Activated CD4-positive, alpha-beta memory T cell treated with anti-CD3 and anti-CD28 coated beads, Interleukin-2, amount 10 ng/mL, durations not matched to agents 7 days and 5 days (primary cell): Measurements from ENCODE around the gene CFC1. TPM values are rescaled to one million over a fixed set of nuclear protein-coding genes. Genes with fewer than 3 reads are reported as not detected.
"Not testable (repeated sequence)": the region's sequence is repeated elsewhere in the genome, so short reads cannot be mapped to it uniquely, and the experiment has no call there.

ENCODE experiments used
- CTCF ChIA-PET: fragments of 350-600 bp; sonication (Branson Sonifier 250); formaldehyde crosslinking; loops from one replicate; lab custom pipeline; 2021; ENCODE audit warnings: antibody characterized with exemption, inconsistent platforms; lab: Charles Lee
- POLR2A ChIA-PET: fragments of 350-600 bp; sonication (Branson Sonifier 250); formaldehyde crosslinking; loops from one replicate; lab custom pipeline; 2021; ENCODE audit warnings: antibody characterized with exemption; lab: Charles Lee
- DNase-seq: peaks from one replicate; pipeline ENCODE4 v3.0.0-alpha.2; 2020
- H3K27ac Mint-ChIP-seq: one replicate; pipeline ENCODE4 v1.8.0; 2021; ENCODE audit warnings: mild to moderate bottlenecking, mixed read lengths
- H3K27me3 Mint-ChIP-seq: one replicate; pipeline ENCODE4 v1.8.0; 2021; ENCODE audit warnings: mixed read lengths
- H3K36me3 Mint-ChIP-seq: one replicate; pipeline ENCODE4 v1.8.0; 2021; ENCODE audit warnings: low read depth, mixed read lengths
- H3K4me1 Mint-ChIP-seq: one replicate; pipeline ENCODE4 v1.8.0; 2021; ENCODE audit warnings: mixed read lengths
- H3K4me3 Mint-ChIP-seq: one replicate; pipeline ENCODE4 v1.8.0; 2021; ENCODE audit warnings: mild to moderate bottlenecking, mixed read lengths
- H3K9me3 Mint-ChIP-seq: one replicate; pipeline ENCODE4 v1.8.0; 2021; ENCODE audit warnings: mixed read lengths
- total RNA-seq, 2 experiments: library from RNA; stranded (reverse); gene quantifications; one replicate each; pipeline ENCODE4 v1.2.3, GENCODE V29; 2021

The CFC1 gene
- not detected for total RNA-seq

DNA sequence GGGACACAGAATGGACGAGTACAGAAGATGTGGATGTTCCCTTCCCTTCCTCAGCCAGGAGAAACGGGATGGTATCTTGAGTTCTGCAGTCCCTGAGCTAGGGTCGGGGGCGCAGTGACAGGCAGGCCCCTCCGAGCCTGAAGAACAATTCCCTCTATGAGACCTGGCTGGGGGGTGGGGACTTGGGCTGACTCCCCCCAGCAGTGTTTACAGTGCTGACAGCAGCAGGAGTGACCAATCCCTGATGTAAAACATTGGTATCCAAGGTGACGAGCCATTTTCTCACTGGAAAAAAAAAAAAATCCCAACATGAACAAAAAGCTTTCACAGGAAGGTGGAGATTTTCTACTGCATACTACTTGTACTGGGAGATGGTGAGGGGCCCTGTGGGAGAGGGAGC is at the start of gene CFC1:
Gene CFC1, minus strand, starts transcription at position 183 of the 400 bp plus-strand sequence. CDS start 288 bp downstream, outside the sequence.
- CTCF ChIA-PET, H3K4me1 Mint-ChIP-seq, H3K4me3 Mint-ChIP-seq, DNase-seq, H3K27me3 Mint-ChIP-seq, H3K9me3 Mint-ChIP-seq, H3K36me3 Mint-ChIP-seq, H3K27ac Mint-ChIP-seq, POLR2A ChIA-PET: not testable (repeated sequence)

DNA sequence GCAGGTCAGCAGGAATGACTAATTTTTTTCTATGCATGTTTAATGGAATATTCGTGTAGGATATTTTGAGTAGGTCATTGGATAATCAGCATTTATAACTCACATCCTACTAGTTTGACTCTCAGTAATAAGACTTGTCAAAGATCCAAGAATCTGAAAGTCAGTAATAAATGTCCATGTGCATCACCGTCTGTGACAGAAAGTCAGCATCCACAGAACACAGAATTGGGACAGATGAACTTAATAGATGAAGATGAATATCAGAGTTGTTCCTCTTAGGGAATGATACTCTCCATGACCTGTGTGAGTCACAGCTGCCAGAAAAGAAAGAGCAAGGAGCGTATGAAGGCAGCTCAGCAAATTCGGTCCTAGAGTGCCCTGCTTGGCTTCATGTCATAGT is 42.3 kb upstream of the CFC1 start:
- H3K4me1 Mint-ChIP-seq, H3K27ac Mint-ChIP-seq, POLR2A ChIA-PET, CTCF ChIA-PET, H3K36me3 Mint-ChIP-seq, H3K27me3 Mint-ChIP-seq, DNase-seq, H3K9me3 Mint-ChIP-seq, H3K4me3 Mint-ChIP-seq: not testable (repeated sequence)

DNA sequence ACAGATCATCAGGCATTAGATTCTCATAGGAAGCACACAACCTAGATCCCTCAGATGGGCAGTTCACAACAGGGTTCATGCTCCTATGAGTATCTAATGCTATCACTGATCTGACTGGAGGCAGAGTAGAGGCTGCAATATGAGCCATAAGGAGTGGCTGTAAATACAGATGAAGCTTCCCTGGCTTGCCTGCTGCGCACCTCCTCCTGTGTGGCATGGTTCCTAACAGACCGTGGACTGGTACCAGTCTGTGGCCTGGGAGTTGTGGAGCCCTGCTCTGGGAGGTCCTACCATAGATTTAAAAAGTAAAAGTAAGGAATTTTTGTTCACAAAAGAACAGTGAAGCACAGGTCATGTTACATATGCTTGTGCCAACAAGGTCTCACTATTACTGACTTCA is 39.6 kb upstream of the CFC1 start:
- H3K36me3 Mint-ChIP-seq, DNase-seq, H3K9me3 Mint-ChIP-seq, H3K27me3 Mint-ChIP-seq, CTCF ChIA-PET, POLR2A ChIA-PET, H3K4me1 Mint-ChIP-seq, H3K27ac Mint-ChIP-seq, H3K4me3 Mint-ChIP-seq: not testable (repeated sequence)

DNA sequence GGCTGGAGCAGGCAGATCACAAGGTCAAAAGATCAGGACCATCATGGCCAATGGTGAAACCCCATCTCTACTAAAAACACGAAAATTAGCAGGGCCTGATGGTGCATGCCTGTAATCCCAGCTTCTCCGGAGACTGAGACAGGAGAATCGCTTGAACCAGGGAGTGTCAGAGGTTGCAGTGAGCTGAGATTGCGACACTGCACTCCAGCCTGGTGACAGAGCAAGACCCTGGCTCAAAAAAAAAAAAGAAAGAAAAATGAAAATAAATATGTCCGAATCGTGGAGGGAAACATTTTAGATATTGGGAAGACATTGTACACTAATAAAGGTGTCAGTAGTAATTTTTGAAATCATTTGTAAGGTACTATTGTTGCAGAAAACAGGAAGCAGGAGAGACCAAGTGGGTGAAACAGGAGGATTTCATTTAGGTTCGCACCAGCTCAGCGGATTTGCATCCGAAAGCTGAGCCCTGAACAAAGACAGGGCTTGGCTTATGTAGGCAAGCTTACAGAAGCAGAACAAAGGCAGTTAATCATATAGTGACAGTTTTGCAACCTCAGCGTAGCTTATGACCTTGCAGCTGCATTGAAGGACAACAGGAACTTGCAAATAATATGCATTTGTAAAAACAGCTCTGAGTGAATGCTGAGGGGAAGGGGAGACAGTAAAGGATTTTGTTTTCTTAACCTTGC is 29.6 kb upstream of the CFC1 start:
- H3K36me3 Mint-ChIP-seq, H3K4me1 Mint-ChIP-seq, H3K27ac Mint-ChIP-seq, H3K4me3 Mint-ChIP-seq, DNase-seq, POLR2A ChIA-PET, H3K9me3 Mint-ChIP-seq, H3K27me3 Mint-ChIP-seq, CTCF ChIA-PET: not testable (repeated sequence)

DNA sequence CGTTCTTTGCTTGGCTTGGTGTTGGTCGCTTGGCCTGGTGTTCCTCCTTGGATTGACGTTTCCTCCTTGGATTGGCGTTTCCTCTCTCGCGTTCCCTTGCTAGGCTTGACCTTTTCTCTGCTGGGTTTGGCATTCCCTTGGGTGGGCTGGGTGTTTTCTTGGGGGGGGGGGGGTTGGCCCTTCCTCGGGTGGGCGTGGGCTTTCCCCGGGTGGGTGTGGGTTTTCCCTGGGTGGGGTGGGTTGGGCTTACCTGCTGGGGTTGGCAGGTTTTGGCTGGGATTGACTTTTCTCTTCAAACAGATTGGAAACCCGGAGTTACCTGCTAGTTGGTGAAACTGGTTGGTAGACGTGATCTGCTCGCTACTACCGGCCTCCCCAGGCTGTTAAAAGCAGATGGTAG is 11.8 kb upstream of the CFC1 start, which contains the start of gene POTEJ:
Gene POTEJ, plus strand, starts transcription at position 301 of the 400 bp plus-strand sequence. Its CDS starts 93 bp downstream, at position 394.
- not testable (repeated sequence) for H3K27ac Mint-ChIP-seq, H3K9me3 Mint-ChIP-seq

DNA sequence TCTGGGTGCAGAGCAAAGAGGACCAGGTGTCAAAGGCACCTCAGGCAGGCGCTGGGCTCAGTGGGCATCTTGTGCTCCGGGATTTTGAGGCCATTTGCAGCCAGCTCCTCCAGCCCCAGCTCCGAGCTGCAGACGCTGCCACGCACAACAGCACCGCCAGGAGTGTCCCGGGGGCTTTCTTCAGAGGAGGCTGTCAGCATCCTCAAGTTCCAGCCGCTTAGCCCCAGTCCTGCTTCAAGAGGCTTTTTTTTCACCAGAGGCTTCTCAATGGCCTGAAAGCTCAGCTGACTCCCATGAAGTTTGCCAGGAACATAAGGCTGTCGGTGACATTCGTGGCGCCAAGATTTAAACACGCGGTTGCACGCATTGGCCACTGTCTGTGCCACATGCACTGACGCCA is 11.1 kb upstream of the CFC1 start:
- H3K36me3 Mint-ChIP-seq, CTCF ChIA-PET: not testable (repeated sequence)

More for the DNA sequence above, 11.8 kb upstream of the CFC1 start, which contains the start of gene POTEJ:
- H3K4me3 Mint-ChIP-seq, H3K4me1 Mint-ChIP-seq, H3K36me3 Mint-ChIP-seq, CTCF ChIA-PET, POLR2A ChIA-PET, H3K27me3 Mint-ChIP-seq, DNase-seq: not testable (repeated sequence)

DNA sequence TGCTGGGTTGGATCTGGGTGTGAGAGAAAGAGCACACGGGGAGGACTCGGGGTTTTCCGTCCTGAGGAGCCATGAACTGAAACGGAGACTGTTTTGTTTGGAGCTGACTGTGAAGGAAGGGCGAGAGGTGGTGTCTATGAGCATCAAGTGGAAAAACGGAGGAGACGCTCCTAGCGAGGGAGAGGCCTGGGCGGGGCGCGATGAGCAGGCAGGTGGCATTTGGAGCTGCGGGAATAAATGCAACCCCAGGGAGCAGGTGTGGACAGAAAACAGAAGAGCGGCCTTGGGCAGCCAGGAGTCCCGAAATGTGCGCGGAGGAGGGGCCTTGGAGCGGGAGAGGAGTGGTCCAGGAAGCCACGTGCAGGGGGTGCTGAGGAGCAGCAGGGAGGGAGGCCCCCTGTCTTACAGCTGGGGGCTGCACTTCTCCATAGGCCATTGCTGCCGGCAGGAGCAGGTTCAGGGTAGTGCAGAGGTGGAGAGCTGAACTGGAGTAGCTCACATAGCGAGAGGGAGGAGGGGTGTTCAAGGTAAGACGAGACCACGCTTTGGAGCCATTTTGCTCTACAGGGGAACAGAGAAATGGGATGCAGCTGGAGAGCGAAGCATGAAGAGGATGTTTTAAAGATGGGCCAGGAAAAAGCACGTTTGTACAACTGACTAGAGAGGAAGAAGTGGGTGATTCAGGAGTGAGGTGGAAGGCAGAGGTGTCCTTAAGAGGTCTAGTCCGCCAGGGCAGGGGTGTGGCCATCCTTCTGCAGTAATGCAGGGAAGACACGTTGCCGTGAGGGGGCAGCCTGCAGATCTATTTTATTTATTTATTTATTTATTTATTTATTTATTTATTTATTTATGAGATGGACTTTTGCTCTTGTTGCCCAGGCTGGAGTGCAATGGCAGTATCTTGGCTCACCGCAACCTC is 9.9 kb upstream of the CFC1 start:
- H3K4me3 Mint-ChIP-seq, H3K36me3 Mint-ChIP-seq, POLR2A ChIA-PET, CTCF ChIA-PET, H3K27ac Mint-ChIP-seq, DNase-seq, H3K4me1 Mint-ChIP-seq, H3K9me3 Mint-ChIP-seq, H3K27me3 Mint-ChIP-seq: not testable (repeated sequence)

More for the DNA sequence above, 11.1 kb upstream of the CFC1 start:
- H3K27me3 Mint-ChIP-seq, H3K9me3 Mint-ChIP-seq, DNase-seq, H3K27ac Mint-ChIP-seq, POLR2A ChIA-PET, H3K4me1 Mint-ChIP-seq, H3K4me3 Mint-ChIP-seq: not testable (repeated sequence)

DNA sequence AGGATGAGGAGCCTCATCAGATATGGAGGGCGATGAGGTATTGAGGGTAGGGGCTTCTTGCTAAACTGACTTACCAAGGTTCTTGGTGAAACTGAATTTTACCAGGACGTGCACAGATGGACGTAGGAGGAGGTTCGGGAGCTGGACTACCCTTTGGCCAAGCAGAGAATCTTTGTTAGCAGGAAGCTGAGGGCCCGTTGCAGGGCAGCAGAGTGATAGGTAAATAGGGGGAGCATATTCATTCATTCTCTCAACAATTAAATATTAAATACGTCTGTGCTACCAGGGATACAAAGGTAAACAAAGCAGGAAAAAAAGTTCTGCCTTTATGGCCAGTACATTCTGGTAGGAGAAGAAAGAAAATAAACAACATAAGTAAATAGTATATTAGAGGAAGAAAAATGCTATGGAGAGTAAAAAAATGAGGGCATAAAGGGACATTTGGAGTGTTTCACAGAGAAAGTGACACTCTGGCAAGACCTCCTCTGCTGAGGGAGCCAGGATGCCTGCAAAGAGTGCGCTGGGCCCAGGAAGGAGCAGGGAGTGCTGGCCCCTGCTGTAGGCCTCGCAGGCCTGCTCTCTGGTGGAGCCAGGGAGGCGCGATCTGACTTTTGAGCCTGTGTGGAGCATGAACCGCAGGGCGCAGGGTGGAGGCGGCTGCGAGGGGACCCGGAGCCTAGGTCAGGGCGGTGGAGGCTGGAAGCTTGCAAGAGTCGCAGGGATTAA is 9.1 kb upstream of the CFC1 start:
- H3K4me1 Mint-ChIP-seq, H3K36me3 Mint-ChIP-seq, DNase-seq, H3K27ac Mint-ChIP-seq, H3K27me3 Mint-ChIP-seq, H3K4me3 Mint-ChIP-seq, H3K9me3 Mint-ChIP-seq, POLR2A ChIA-PET, CTCF ChIA-PET: not testable (repeated sequence)

DNA sequence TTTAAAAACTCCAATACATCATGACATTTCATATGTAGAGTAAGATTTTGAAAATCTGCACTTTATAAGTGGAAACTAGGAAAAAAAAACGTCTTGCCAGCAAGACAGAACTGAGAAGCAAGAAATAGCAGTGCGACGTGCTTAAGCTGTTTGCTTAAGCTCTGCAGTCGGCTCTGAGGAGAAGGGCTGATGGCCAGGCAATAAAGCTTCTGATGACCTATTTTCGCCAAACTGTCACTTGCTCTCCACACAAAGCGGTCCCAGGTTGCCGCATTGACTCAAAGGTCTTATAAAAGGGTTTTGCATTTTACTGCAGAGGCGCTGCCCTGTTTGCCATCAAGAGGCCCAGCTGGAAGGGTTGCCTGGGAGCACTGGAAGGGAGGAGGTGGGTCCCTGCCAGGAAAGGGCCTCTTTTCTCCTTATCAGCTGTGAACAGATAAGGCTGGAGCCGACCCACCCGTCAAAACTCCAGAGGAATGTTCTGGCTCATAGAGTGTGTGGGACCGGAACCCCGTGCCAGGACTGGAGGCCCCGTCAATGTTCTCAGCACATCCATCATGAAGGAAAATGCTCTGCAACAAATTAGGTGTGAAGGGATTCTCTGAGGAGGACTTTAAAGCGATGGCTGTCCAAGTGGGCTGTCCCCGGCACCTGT is 2.4 kb upstream of the CFC1 start:
- CTCF ChIA-PET, H3K27ac Mint-ChIP-seq, H3K9me3 Mint-ChIP-seq, H3K4me1 Mint-ChIP-seq, H3K27me3 Mint-ChIP-seq, H3K36me3 Mint-ChIP-seq, DNase-seq, POLR2A ChIA-PET, H3K4me3 Mint-ChIP-seq: not testable (repeated sequence)

DNA sequence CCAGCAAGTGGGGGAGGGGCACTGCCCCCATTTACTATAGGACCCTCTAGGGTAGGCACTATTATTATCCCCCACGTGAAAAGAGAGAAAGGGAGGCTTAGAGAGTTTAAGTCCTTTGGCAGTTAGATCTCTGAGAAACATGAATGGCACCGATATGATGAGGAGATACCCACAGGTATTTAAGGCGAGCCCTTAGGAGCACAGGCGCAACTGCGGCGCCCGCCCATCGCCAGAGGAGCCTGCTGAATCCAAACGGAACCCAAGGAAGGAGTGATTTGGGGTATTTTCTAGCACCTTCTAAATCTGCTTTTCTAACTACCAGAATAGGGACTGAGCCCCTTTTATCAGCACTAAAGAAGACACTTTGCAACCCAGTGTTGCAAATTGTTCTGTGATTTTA is 551 bp upstream of the CFC1 start:
- H3K27me3 Mint-ChIP-seq, H3K36me3 Mint-ChIP-seq, POLR2A ChIA-PET, CTCF ChIA-PET, H3K27ac Mint-ChIP-seq, DNase-seq, H3K4me3 Mint-ChIP-seq, H3K4me1 Mint-ChIP-seq, H3K9me3 Mint-ChIP-seq: not testable (repeated sequence)

DNA sequence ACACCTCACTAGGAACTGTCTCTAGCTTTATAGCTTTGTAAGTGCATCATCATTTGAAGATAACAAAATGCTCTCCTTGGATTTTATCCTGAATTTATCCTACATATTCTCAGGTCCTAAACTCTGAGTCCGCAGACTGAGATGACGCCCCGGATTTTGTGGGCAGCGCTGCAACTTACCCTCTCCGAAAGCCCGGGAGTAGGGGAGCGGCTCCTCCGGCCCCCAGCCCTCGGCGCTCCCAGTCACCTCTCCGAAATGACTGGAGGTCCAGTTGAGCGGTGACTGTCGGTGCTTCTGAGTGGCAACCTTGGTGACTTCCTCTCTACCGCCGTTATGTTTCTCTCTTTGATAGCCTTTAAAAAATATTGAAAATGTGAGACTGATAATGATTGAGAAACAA is 912 bp downstream of the CFC1 start:
- H3K4me1 Mint-ChIP-seq, DNase-seq, H3K9me3 Mint-ChIP-seq, H3K36me3 Mint-ChIP-seq, H3K4me3 Mint-ChIP-seq, POLR2A ChIA-PET, CTCF ChIA-PET, H3K27me3 Mint-ChIP-seq, H3K27ac Mint-ChIP-seq: not testable (repeated sequence)

DNA sequence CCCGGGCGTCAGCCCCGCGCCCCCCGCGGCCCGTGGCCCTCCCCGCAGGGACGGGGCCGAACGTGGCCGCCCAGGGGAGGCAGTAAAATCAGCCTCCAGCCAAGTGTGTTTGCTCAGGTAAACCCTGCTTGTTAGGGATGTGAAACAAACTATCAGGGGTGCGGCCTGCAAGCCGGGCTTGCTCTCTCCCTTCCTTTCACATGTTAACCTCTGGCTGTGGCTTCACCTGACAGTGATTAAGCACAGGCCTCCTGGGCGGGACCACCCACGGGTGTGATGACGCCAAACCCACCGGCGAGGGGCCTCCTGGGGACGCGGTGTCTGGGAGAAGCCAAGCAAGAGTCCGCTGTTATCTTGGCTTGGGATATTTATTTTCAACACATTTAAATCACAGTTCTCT is 1.4 kb downstream of the CFC1 start:
- CTCF ChIA-PET, H3K4me3 Mint-ChIP-seq, H3K4me1 Mint-ChIP-seq, H3K36me3 Mint-ChIP-seq, POLR2A ChIA-PET, H3K27ac Mint-ChIP-seq, DNase-seq, H3K27me3 Mint-ChIP-seq, H3K9me3 Mint-ChIP-seq: not testable (repeated sequence)

DNA sequence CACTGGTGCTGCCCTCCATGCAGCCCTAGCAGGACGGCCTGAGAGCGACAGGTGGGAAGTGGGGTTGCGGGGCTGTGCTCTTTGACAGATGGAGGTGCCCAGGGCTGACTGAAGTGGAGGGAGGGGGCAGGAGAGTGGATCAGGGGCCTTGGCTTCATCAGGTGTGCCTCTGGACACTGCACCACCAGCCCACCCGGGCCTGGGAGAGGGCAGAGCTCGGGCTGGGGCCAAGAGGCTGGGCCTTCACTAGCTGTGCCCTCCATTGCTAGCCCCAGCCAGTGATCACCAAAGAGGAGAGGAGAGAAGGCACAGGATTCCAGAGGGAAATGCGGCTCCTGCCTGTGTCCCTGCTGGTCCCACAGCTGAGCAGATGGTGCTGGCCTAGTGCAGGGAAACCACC is 2.6 kb downstream of the CFC1 start:
- DNase-seq, POLR2A ChIA-PET, H3K9me3 Mint-ChIP-seq, H3K4me3 Mint-ChIP-seq, H3K27ac Mint-ChIP-seq, H3K4me1 Mint-ChIP-seq, H3K36me3 Mint-ChIP-seq, CTCF ChIA-PET, H3K27me3 Mint-ChIP-seq: not testable (repeated sequence)
